Measurements from ENCODE around the gene TNFRSF8. TPM values are rescaled to one million over a fixed set of nuclear protein-coding genes. Genes with fewer than 3 reads are reported as not detected.

The TNFRSF8 gene
- total RNA-seq, 2 experiments from 2014 or later: 1.5 to 1.8 TPM

DNA sequence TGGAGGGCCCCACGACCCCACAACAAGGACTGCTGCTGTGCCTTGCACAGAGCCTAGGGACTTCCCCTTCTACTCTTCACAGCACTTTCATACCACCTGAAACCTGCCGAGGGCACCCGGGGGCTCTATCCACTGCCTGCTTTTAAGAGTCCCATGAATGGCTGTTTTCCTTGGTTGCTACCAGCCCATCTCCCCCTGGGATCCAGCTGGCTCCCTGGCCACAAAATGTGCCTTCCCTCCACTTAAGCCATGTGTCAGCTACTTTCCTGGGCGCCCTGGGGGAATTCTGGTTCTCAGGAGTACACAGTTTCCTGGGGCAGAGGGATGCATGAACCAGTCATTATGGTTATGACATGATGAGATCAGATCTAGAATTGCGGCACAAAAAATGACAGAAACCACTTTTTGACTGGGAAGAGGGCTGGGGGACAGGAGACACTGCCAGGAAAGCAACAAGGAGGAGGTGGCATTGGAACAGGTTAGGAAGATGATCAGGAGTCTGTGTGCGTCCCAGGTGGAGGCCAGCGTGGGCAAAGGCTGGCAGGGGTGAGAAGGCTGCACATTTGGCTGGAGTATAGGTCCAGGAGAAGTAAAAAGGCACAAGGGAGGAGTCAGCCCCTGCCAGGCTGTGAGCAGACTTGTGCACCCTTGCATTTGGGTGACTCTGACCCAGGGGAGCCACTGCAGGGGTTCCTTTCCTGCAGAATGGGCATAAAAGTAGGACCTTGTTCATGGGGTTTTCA lies 3.2 kb upstream of the TNFRSF8 start:
- Mint-ChIP-seq H3K27ac (no peak overlapping the region), H3K4me1 (ENCODE audit: low read depth) (peaks cover 55% of the 10 kb centered on the region), H3K36me3 (ENCODE audit: low read depth) (no peaks in the 10 kb centered on the region), H3K9me3 (no peaks in the 10 kb centered on the region), H3K27me3 (peaks cover 35% of the 10 kb centered on the region), H3K4me3 (no peak overlapping the region)
- ChIA-PET CTCF (interaction anchor here (1.8 kb wide), 1 partner anchor 20 kb away, joined by 5 read pairs; no protein-coding TSS in a partner anchor), POLR2A (interaction anchor here (2.2 to 5.0 kb wide), 4 partner anchors 8 to 152 kb away, joined by 9 to 40 read pairs (median 18); no protein-coding TSS in a partner anchor)
- intact Hi-C loops (cut with micrococcal nuclease): no loop called here
- ATAC-seq: peak; percentile 73
- DNase-seq: peak; percentile 74
- TF ChIP-seq, protein P1, sequence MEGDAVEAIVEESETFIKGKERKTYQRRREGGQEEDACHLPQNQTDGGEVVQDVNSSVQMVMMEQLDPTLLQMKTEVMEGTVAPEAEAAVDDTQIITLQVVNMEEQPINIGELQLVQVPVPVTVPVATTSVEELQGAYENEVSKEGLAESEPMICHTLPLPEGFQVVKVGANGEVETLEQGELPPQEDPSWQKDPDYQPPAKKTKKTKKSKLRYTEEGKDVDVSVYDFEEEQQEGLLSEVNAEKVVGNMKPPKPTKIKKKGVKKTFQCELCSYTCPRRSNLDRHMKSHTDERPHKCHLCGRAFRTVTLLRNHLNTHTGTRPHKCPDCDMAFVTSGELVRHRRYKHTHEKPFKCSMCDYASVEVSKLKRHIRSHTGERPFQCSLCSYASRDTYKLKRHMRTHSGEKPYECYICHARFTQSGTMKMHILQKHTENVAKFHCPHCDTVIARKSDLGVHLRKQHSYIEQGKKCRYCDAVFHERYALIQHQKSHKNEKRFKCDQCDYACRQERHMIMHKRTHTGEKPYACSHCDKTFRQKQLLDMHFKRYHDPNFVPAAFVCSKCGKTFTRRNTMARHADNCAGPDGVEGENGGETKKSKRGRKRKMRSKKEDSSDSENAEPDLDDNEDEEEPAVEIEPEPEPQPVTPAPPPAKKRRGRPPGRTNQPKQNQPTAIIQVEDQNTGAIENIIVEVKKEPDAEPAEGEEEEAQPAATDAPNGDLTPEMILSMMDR (IDR thresholded peaks at IDR 0.05): peak; percentile 11

- Mint-ChIP-seq H3K9me3 (no peaks in the 10 kb centered on the region), H3K27ac (no peak overlapping the region), H3K4me3 (no peak overlapping the region), H3K36me3 (ENCODE audit: low read depth) (no peaks in the 10 kb centered on the region), H3K27me3 (peaks cover 36% of the 10 kb centered on the region), H3K4me1 (ENCODE audit: low read depth) (peaks cover 55% of the 10 kb centered on the region)
- TF ChIP-seq, protein P1 (IDR thresholded peaks at IDR 0.05): no peak
- no peak for ATAC-seq
- ChIA-PET POLR2A (interaction anchor here (1.0 to 5.0 kb wide), 3 partner anchors 14 to 153 kb away, joined by 3 to 40 read pairs (median 3); no protein-coding TSS in a partner anchor), CTCF (interaction anchor here (1.8 kb wide), 1 partner anchor 20 kb away, joined by 5 read pairs; no protein-coding TSS in a partner anchor)
- intact Hi-C loops (cut with micrococcal nuclease): no loop called here
- no peak for DNase-seq
Observed at GRCh38 chr1:12060500-12060899, 2.6 kb upstream of the TNFRSF8 start.

DNA sequence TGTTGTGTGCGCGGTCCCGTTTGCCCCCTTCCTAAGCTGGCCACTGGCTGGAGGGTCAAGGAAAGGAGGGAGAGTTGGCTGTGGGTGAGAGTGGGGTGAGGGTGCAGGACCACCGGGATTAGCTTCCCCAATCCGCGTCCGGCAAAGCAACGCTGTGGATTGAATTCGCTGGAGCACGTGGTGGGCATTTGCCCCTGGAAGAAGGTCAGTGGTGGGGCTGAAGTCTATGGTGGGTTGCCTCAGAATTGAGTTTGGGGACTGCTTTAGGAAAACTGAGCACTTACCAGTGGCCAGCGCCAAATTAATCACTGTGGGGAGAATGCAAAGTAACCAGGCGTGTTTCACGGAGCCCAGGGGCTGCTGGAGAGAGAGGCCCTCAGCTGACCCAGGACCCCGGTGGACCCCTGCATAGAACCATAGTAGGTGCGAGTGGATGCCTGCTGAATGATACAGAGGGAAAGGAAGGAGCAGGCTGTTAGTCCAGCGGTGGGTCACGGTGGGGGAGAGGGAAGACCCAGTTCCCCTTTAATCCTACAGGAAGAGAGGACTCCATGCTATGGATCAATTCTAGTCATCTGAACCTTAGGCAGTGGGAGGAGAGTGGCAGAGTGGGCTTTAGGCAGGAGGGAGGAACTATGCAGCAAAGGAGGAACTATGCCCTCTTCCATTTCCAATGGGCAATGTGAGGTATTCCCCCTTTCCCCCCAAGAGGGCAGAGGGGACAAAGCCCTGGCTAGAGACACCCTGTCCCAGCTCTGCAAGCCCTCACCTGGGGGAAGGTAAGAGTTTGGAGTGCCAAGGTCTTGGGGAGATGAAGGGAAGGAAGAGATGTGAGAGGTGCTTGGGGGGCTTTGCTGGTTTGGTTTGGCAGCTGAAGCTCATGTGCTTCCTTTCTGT lies 1.2 kb downstream of the TNFRSF8 start:
- Mint-ChIP-seq H3K27me3 (peaks cover 56% of the 10 kb centered on the region), H3K36me3 (ENCODE audit: low read depth) (no peaks in the 10 kb centered on the region), H3K9me3 (no peaks in the 10 kb centered on the region), H3K27ac (no peak overlapping the region), H3K4me3 (peak overlapping the region; percentile 45), H3K4me1 (ENCODE audit: low read depth) (peaks cover 53% of the 10 kb centered on the region)
- TF ChIP-seq, protein P1 (IDR thresholded peaks at IDR 0.05): no peak
- DNase-seq (no peak), ATAC-seq (no peak)
- CTCF ChIA-PET: interaction anchor here (1.0 kb wide), 1 partner anchor 15 kb away, joined by 3 read pairs; no protein-coding TSS in a partner anchor
- intact Hi-C loops (cut with micrococcal nuclease): no loop called here
- POLR2A ChIA-PET: interaction anchor here (6.4 kb wide), 1 partner anchor 156 kb away, joined by 43 read pairs; no protein-coding TSS in a partner anchor

GRCh38 chr1:12065872-12066271 lies 2.8 kb downstream of the TNFRSF8 start:
- H3K4me3 Mint-ChIP-seq: no peak overlapping the region
- H3K4me1 Mint-ChIP-seq (ENCODE audit: low read depth): peaks cover 52% of the 10 kb centered on the region
- peaks cover 65% of the 10 kb centered on the region for H3K27me3 Mint-ChIP-seq
- TF ChIP-seq, protein P1 (IDR thresholded peaks at IDR 0.05): no peak
- POLR2A ChIA-PET: interaction anchor here (1.1 to 6.4 kb wide), 4 partner anchors 9 to 157 kb away, joined by 4 to 43 read pairs (median 8); partner anchors contain the start of gene MIIP
- no peaks in the 10 kb centered on the region for H3K9me3 Mint-ChIP-seq
- DNase-seq: peak; percentile 26
- ATAC-seq: peak; percentile 9
- CTCF ChIA-PET: interaction anchor here (2.5 to 2.8 kb wide), 2 partner anchors 13 to 15 kb away, joined by 12 to 20 read pairs; no protein-coding TSS in a partner anchor
- intact Hi-C loops (cut with micrococcal nuclease): no loop called here
- H3K36me3 Mint-ChIP-seq (ENCODE audit: low read depth): no peaks in the 10 kb centered on the region
- no peak overlapping the region for H3K27ac Mint-ChIP-seq
